ENCODE results near the gene CCR9.

The CCR9 gene

DNA sequence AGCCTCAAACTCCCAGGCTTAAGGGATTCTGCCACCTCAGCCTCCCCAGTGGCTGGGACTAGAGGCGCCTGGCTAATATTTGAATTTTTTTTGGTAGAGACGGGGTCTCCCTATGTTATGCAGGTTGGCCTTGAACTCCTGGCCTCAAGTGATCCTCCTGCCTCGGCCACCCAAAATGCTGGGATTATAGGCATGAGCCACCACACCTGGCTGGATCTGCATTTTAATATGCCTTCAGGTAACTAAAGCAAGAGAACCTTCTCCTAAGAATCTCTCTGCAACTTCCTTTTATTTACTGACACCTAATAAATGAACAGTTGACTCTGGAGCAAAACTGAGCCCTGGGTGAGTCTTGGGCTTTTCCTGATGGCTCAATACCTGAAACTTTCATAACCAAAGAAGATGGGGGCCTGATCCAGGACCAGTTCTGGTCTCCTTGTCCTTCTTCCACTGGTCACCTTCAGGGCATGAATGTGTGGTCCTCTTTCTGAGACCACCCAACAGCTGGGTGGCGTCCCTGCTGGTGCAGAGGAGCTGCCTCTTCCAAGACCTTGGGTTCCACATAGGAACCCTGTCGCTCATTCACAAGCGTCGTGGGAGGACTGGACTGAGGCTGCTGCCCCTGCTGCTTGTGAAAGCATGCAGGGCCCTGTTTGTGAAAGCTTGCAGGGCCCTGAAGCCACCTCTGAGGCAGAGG is 28.2 kb downstream of the CCR9 start:
- TF ChIP-seq, protein P1, sequence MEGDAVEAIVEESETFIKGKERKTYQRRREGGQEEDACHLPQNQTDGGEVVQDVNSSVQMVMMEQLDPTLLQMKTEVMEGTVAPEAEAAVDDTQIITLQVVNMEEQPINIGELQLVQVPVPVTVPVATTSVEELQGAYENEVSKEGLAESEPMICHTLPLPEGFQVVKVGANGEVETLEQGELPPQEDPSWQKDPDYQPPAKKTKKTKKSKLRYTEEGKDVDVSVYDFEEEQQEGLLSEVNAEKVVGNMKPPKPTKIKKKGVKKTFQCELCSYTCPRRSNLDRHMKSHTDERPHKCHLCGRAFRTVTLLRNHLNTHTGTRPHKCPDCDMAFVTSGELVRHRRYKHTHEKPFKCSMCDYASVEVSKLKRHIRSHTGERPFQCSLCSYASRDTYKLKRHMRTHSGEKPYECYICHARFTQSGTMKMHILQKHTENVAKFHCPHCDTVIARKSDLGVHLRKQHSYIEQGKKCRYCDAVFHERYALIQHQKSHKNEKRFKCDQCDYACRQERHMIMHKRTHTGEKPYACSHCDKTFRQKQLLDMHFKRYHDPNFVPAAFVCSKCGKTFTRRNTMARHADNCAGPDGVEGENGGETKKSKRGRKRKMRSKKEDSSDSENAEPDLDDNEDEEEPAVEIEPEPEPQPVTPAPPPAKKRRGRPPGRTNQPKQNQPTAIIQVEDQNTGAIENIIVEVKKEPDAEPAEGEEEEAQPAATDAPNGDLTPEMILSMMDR (IDR thresholded peaks at IDR 0.05): no peak

DNA sequence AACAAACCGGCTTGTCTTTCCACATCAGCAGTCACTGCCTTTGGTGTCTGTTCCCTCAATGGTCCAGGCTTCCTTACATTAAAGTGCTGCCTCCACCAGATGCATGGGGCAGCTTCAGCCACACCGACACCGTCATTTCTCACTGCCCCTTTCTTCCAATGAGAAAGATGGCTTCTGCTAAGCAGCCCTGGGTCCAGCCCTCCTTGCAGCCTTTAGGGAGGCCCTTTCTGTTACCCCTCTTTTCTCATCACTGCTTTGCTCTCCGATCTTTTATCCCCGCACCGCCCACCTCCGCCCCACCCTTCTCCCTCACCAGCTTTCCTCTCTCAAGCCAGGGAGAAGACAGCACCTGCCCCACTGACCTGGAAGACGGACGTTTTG is 28.7 kb downstream of the CCR9 start:
- TF ChIP-seq, protein P1 (IDR thresholded peaks at IDR 0.05): no peak

GRCh38 chr3:45915518-45916231 is 29.3 kb downstream of the CCR9 start:
- TF ChIP-seq, protein P1 (IDR thresholded peaks at IDR 0.05): no peak

- TF ChIP-seq, protein P1 (IDR thresholded peaks at IDR 0.05): no peak
Measured at GRCh38 chr3:45917146-45917898, 31.0 kb downstream of the CCR9 start.

DNA sequence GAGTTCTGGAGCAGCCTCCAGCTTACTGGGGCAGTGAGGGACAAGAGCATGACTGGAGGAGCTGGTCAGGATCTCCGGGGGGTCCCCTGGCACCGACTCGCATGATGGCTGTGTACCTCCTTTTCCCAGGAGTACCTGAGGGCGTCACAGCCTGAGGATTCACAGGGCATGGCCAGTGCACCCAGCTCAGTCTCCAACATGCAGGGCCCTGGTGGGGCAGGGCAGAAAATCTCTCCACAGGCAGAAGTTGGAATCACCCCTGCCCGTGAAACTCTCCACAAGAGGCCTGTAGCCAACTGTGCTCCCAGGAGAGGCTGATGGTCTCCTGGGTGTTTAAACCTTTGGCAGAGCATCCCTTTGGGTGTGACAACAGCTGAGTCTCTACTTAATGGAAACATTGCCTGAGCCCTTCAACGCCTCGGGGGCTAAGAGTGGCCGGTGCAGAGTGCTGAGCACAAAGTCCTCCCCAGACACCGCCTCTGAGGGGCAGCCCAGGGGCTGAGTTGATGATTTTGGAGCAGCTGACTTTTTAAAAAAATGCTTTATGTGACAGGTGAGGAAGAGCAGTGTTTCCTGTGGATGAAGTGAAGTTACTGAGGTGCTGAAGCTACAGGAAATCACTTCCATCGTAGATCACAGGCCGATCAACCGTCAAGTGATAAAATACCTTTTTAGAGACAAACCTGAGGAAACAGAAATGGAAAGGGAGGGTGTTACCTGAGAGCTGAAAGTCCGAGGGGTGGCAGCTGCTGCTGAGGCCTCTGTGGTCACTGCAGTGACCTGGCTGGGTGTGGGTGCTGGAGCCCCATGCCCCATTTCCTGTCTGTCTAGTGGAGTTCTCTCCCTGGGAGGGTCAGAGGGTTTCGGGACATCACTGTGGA is 35.1 kb downstream of the CCR9 start:
- TF ChIP-seq, protein P1 (IDR thresholded peaks at IDR 0.05): no peak

DNA sequence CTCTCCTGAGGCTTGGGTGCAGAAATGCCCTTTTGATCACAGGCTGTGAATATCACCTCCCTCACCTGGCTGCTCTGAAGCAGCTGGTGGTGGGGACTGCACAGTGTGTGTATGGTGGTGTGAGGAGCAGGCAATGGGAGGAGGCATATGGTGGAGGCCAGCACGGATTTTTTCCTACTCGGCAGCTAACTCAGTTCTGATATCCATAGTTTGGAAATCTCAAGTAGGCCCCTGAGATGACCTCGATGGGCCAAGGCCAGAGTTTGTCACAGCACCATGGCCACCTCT is 35.6 kb downstream of the CCR9 start:
- TF ChIP-seq, protein P1 (IDR thresholded peaks at IDR 0.05): no peak

DNA sequence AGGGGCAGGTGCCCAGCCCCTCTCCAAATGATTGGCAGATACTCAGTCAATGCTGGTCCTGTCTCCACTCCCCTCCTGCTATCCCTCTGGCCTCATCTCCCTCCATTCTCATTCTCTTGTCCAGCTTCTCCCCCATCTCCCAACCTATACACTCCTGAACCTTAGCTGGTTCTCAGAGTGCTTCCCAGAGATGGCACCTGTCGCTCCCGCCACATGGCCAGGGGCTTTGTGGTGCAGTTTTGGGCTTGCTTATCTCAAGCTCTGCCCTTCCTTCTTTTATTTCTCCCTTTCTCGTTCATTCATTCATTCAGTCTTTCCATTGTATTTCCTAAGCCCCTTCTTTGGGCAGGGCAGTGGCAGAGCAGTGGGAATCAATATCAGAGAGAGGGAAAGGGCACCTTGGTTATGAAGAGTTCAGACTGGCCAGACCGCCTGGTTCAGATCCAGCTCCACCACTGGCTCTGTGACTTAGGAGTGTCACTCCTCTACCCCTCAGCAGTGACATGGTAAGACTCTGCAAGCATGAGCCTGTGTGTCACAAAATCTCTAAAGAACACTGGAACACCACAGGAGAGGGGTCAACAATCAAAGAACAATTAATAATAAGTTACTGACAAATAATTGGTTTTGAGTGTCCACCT is 36.7 kb downstream of the CCR9 start:
- TF ChIP-seq, protein P1 (IDR thresholded peaks at IDR 0.05): no peak

Measured in LNCAP (cell line).